Right lobe of liver (tissue), 4 donors: Measurements from ENCODE around the gene EIF1.

ENCODE experiments used
- POLR2A ChIP-seq: fragments of 450-650 bp; IDR thresholded peaks from one replicate; pipeline ENCODE4 v1.6.1; 2017; ENCODE audit warnings: antibody characterized with exemption, mild to moderate bottlenecking
- TF ChIP-seq, protein P1 (sequence below), 4 donors: fragments of 200-600 bp in 3 of 4; fragments of 450-650 bp in 1 of 4; IDR thresholded peaks; one replicate each; pipeline versions ENCODE4 v1.5.1 to v1.8.0; 2016 to 2022; ENCODE audit warnings: antibody characterized with exemption in 4 of 4, mild to moderate bottlenecking in 2 of 4
- donor health status: DM: no; HTN: no; CAD: no.
- donor health status: DM: no; HTN: no; CAD: no.
- donor health status: DM: no; HTN: yes; CAD: no.

DNA sequence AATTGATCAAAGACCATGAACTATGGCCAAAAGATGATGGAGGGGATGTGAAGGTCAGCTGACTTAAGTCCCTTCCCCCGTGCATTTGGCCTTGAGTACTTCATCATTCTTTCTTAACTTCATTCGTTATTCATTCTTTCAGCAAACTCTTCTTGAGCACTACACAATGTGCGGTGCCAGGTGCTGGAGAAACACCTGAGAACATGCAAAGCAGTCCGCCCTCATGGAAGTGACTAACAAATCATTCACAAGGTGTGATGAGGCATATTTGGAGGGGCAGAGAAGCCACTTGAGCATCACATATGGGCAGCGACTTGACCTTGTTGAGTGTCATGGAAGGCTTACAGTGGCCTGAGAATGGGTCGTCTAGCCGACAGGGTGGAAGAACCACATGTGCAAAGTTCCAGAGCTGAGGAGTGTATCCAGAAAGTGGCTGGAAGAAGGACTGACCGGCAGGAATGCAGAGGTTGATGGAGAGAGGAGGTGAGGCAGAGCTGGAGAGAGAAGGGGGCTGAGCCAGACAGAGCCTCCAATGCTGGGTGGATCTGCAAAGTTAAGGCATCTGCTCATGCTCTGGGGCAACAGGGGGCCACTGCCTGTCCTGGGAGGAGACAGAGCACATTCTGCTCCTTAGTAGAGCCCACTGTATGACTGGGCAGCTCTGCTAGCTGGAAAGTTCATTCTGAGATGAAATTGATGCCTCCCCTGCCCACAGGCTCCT is 25.1 kb upstream of the EIF1 start:
- no peak for TF ChIP-seq POLR2A
- TF ChIP-seq, protein P1, sequence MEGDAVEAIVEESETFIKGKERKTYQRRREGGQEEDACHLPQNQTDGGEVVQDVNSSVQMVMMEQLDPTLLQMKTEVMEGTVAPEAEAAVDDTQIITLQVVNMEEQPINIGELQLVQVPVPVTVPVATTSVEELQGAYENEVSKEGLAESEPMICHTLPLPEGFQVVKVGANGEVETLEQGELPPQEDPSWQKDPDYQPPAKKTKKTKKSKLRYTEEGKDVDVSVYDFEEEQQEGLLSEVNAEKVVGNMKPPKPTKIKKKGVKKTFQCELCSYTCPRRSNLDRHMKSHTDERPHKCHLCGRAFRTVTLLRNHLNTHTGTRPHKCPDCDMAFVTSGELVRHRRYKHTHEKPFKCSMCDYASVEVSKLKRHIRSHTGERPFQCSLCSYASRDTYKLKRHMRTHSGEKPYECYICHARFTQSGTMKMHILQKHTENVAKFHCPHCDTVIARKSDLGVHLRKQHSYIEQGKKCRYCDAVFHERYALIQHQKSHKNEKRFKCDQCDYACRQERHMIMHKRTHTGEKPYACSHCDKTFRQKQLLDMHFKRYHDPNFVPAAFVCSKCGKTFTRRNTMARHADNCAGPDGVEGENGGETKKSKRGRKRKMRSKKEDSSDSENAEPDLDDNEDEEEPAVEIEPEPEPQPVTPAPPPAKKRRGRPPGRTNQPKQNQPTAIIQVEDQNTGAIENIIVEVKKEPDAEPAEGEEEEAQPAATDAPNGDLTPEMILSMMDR (IDR thresholded peaks at IDR 0.05): no peak
